GM19239 (cell line): Measurements from ENCODE around the gene MEGF6.

Source experiments
- DNase-seq: peaks from one replicate; pipeline ENCODE4 v3.0.0; 2011; ENCODE audit warnings: low spot score; ENCODE audit not compliant: insufficient read length
- FAIRE-seq: peaks from 2 replicates; lab custom pipeline; 2011; peaks lifted over from hg19 to GRCh38; lab: Jason Lieb, UNC

Gene MEGF6

GRCh38 chr1:3454811-3455618 lies 156.3 kb downstream of the MEGF6 start:
- DNase-seq: no peak
- no peak for FAIRE-seq

GRCh38 chr1:3453891-3454810 lies 157.2 kb downstream of the MEGF6 start, which contains the start of gene ARHGEF16:
Gene ARHGEF16 (plus strand): TSS chr1:3454665. CDS start chr1:3463085, 8,420 bp downstream.
- no peak for FAIRE-seq

GRCh38 chr1:3453203-3453761 lies 158.0 kb downstream of the MEGF6 start:
- no peak for FAIRE-seq

More at GRCh38 chr1:3453891-3454810, 157.2 kb downstream of the MEGF6 start, which contains the start of gene ARHGEF16:
- DNase-seq: no peak

GRCh38 chr1:3452866-3453175 lies 158.5 kb downstream of the MEGF6 start:
- no peak for FAIRE-seq
- DNase-seq: no peak

More at GRCh38 chr1:3453203-3453761, 158.0 kb downstream of the MEGF6 start:
- DNase-seq: peak; percentile 97

GRCh38 chr1:3451994-3452865 lies 159.1 kb downstream of the MEGF6 start:
- no peak for DNase-seq
- no peak for FAIRE-seq

- DNase-seq (no peak), FAIRE-seq (no peak)
Observed at GRCh38 chr1:3450983-3451382, 160.3 kb downstream of the MEGF6 start.

- FAIRE-seq: no peak
- no peak for DNase-seq
Observed at GRCh38 chr1:3450202-3450863, 161.0 kb downstream of the MEGF6 start.

GRCh38 chr1:3444736-3445135 lies 166.6 kb downstream of the MEGF6 start:
- no peak for FAIRE-seq
- DNase-seq: no peak

- FAIRE-seq (no peak), DNase-seq (no peak)
Observed at GRCh38 chr1:3444298-3444697, 167.0 kb downstream of the MEGF6 start.

- no peak for DNase-seq
- FAIRE-seq: no peak
Observed at GRCh38 chr1:3443807-3444206, 167.5 kb downstream of the MEGF6 start.

GRCh38 chr1:3442901-3443300 lies 168.4 kb downstream of the MEGF6 start:
- DNase-seq: no peak
- FAIRE-seq: no peak

GRCh38 chr1:3442331-3442730 lies 169.0 kb downstream of the MEGF6 start:
- FAIRE-seq: no peak
- no peak for DNase-seq

- DNase-seq (no peak), FAIRE-seq (no peak)
Observed at GRCh38 chr1:3441880-3442279, 169.4 kb downstream of the MEGF6 start.

GRCh38 chr1:3441410-3441847 lies 169.9 kb downstream of the MEGF6 start:
- DNase-seq: no peak
- FAIRE-seq: no peak

- DNase-seq: no peak
- FAIRE-seq: no peak
Observed at GRCh38 chr1:3440711-3441409, 170.4 kb downstream of the MEGF6 start.

GRCh38 chr1:3440300-3440681 lies 171.0 kb downstream of the MEGF6 start:
- DNase-seq (no peak), FAIRE-seq (no peak)
